NCI-H82 treated with DMSO at 0.1 percent for 48 hours (cell line): ENCODE data around the gene ANO6.
"Not testable (repeated sequence)": the region's sequence is repeated elsewhere in the genome, so short reads cannot be mapped to it uniquely, and the experiment has no call there.

Source experiments
- DNase-seq: peaks from one replicate; lab custom pipeline; 2025; ENCODE audit not compliant: unreplicated experiment; lab: John Stamatoyannopoulos, UW

Gene ANO6

GRCh38 chr12:45215419-45216229 is at the start of gene ANO6:
Gene ANO6 (plus strand): TSS chr12:45216095. CDS start chr12:45216322, 227 bp downstream.
- peak; percentile 85 for DNase-seq

- DNase-seq, result no peak
Measured at GRCh38 chr12:45168976-45169375, 46.9 kb upstream of the ANO6 start.

- peak; percentile 40 for DNase-seq
Measured at GRCh38 chr12:45170456-45171042, 45.3 kb upstream of the ANO6 start.

DNA sequence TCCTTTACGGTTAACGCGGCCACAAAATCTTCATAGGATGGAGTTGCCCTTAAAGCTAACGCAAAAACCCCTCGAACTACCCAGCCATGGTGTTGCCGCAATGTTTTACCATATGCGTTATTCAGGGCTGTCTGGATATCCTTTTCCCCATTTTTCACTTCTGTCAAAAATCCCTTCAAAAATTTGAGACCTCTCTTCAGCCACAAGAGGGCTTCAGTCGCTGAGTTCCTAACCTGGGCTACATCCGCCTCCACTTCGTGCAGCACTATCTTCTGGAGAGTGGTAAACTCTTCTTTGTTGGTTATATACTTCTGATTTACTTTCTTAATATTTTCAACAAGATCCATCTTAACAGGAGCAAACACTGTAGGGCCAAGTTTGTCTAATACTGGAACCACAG is 42.6 kb upstream of the ANO6 start:
- DNase-seq, result not testable (repeated sequence)

GRCh38 chr12:45174595-45174994 is 41.3 kb upstream of the ANO6 start:
- DNase-seq, result no peak

- DNase-seq, result no peak
Measured at GRCh38 chr12:45178771-45179170, 37.1 kb upstream of the ANO6 start.

GRCh38 chr12:45182511-45182910 is 33.4 kb upstream of the ANO6 start:
- peak; percentile 91 for DNase-seq

GRCh38 chr12:45183246-45183645 is 32.6 kb upstream of the ANO6 start:
- no peak for DNase-seq

DNA sequence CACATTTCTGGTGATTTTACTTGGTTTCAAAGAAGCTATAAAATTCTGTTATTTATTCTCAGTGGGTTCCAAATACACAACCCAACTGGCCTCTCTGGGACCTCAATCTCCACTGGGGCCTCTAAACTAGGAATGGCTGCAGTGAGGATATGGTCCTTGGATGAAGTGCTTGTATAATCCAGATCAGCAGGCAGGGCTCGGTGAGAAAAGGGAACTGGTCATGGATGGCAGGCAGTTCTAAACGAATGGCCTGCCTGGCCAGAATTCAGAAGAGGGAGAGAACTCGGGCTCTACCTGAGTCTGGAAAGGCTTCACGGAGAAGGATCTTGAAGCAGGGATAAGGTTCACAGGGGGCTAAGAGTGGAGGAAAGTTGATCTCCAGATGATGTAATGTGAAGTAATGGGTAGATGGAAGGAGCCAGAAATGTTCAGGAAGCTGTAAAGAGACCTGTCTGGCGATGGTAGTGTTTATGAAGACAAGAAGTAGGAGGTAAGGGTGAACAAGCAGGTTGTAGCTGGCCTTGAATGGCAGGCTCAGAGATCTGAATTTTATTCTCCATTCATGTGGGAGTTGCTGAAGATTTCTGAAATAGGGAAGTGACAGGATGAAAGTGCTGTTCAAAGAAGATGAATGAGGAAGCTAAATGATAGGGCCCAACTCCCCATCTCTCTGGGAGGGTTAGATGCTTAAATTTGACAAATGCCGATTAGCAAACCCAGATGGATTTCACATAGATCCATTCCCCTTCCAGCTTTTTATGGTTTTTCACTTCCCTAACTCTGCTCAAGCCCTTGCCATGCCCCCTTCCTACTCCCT is 31.5 kb upstream of the ANO6 start:
- DNase-seq, result no peak

DNA sequence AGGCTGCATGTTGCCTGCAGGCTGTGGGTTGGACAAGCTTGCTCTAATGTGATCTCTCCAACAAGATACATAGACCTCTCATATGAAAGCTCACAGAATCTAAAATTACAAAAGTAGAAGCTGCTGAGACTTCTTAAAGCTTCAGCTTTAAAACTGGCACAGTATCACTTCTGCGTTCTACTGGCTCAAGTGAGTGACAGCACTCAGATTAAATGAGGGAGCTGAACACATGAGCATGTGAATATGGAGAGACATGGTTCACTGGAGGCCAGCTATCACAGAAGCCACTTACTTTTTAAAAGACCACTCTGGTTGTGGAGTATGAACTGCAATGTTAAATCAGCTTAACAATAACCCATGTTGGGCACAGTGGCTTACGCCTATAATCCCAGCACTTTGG is 29.1 kb upstream of the ANO6 start:
- DNase-seq, result no peak

DNA sequence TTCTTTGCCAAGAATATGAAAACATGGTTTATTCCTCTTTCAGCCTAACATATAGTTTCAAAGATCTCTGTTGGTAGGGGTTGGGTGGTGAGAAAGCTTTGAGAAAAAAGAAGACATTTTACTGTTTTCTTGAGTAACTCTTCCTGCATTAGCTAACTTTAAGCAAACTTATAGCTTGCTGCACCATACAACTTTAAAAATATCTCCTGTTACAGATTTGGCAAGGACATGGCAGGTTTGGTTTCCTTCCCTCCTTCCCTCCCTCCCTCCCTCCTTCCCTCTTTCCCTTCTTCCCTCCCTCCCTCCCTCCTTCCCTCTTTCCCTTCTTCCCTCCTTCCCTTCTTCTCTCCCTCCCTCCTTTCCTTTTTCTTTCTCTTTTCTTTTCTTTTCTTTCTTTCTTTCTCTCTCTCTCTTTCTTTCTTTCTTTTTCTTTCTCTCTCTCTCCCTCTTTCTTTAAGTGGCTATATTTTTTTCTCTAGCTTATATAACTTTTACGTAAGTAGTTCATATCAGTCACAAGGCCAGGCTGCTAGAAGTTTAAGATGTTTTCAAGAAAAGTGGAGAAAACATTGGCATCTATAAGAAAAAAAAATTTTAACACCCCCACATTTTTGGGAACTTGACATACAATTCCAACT is 26.0 kb upstream of the ANO6 start:
- no peak for DNase-seq

- no peak for DNase-seq
Measured at GRCh38 chr12:45191239-45191638, 24.7 kb upstream of the ANO6 start.

- no peak for DNase-seq
Measured at GRCh38 chr12:45192707-45193106, 23.2 kb upstream of the ANO6 start.

DNA sequence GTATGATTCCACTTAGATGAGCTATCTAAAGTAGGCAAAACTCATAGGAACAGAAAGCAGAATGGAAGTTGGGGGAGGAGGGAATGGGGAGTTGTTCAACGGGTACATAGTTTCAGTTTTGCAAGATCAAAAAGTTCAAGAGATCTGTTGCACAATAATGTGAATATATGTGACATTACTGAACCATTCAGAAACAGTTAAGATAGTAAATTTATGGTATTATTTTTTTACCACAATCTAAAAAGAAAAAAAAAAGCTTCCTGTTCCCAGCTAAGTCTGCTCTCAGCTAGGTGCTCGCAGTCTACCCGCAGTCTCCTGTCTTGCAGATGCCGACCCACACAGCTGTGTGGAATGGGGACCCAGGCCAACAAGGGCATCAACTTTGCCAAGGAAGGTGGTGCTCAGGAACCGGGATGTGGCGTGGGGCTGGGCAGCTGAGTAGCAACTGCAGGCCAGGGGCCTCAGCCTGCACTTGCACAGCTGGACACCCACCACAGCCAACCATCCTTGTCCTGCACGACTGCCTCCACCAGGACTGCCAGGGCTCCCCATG is 15.3 kb upstream of the ANO6 start:
- no peak for DNase-seq

DNA sequence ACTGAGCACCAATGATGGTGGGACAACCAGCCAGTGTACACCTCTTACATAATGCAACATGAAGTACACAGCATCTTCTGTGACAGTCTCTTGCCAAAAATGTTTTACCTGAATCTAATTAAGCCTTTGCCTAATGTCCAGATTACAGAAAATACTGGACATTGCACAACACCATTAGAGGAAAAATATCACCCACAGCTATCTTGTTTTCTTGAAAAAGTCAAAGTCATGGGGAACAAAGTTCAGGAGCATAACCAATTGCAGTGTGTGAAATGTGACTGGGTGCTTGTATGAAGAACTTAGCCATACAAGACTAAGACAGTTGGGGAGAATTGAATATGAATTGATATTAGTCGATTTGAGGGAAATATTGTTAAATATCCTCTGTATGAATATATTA is 12.1 kb upstream of the ANO6 start:
- DNase-seq, result no peak

GRCh38 chr12:45204757-45205156 is 11.1 kb upstream of the ANO6 start:
- DNase-seq, result no peak

DNA sequence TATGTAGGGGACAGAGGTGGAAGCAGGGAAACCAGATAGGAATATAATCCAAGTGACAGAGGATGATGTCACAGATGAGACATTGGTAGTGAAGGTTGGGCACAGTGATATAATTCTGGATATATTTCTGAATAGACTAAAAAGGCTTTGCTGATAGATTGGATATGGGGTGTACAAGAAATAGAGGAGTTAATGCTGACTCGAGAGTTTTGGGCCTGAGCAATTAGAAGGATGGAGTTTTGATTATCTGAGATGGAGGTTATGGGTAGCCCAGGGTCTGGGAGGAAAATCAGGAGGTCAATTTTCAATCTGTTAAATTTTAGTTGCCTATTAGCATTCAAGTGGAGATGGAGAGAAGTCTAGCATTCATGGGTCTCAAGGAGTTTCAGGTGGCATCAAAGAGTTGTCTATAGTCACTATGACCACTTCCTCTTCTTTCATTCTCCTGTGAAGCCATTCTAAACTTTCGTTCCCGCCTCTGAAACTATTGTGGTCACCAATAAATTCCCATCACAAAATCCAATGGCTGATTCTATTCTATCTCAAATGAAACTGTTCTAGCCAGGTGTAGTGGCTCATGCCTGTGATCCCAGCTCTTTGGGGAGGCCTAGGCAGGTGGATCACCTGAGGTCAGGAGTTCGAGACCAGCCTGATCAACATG is 10.6 kb upstream of the ANO6 start:
- no peak for DNase-seq

GRCh38 chr12:45208604-45209487 is 7.0 kb upstream of the ANO6 start:
- no peak for DNase-seq

- DNase-seq, result no peak
Measured at GRCh38 chr12:45209784-45210183, 6.1 kb upstream of the ANO6 start.

DNA sequence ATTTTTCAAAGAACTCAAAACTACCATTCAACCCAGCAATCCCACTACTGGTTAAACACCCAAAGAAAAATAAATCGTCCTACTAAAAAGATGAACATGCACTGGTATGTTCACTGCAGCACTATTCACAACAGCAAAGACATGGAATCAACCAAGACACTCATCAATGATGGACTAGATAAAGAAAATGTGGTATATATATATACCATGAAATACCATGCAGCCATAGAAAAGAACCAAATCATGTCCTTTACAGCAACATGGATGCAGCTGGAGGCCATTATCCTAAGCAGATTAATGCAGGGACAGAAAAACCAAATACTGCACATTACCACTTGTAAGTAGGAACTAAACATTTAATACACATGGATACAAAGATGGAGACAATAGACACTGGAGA is 3.8 kb upstream of the ANO6 start:
- no peak for DNase-seq
